ENCODE measurements around the gene U2AF2.

Gene U2AF2

DNA sequence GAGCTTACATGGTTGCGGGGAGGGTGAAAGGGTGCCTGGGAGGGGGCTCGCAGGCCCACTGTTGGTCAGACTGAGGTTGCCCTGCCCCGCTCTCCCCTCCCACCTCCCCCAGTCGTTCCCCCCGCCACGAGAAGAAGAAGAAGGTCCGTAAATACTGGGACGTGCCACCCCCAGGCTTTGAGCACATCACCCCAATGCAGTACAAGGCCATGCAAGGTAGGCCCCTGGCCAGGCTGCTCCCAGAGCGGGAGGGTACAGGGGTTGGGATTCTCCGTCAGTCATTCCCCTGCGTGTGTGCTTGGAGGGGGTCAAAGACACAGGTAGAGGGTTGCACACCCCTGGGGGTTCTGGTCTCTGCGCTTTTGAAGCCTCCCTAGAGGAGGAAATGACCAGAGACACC, 5.6 kb downstream of the U2AF2 start:
- DNase-seq = no peak

DNA sequence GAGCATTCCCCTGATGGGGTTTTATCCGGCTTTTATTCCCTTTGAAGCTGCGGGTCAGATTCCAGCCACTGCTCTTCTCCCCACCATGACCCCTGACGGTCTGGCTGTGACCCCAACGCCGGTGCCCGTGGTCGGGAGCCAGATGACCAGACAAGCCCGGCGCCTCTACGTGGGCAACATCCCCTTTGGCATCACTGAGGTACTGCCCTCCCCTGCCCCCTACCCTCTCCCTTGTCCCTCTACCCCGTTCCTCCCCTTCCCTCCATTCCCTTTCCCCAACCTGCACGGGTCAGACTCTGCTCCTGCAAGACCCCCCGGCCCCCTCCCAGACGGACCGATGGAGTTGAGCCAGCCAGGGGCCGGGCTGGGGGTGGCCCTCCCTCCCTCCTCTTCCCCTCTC, 6.2 kb downstream of the U2AF2 start:
- DNase-seq = no peak

DNA sequence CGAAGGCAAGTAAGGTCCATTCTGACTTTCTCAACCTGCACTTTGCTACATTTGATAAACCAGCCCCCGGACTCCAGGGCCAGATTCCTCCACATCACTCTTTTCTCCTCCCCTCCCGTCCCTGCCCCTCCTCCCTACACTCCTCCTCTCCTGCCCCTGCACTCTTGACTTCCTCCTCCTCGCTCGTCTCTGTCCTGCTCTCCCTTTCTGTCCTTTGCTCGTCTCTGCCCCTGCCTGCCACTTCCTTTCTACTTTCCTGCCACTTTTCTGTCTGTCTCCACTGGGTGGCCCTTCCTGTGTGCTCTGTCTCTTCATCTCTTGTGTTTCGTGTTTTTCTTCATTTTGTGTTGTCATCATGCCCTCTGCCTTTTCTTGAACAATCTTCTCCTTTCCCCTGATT, 7.0 kb downstream of the U2AF2 start:
- DNase-seq = no peak

DNA sequence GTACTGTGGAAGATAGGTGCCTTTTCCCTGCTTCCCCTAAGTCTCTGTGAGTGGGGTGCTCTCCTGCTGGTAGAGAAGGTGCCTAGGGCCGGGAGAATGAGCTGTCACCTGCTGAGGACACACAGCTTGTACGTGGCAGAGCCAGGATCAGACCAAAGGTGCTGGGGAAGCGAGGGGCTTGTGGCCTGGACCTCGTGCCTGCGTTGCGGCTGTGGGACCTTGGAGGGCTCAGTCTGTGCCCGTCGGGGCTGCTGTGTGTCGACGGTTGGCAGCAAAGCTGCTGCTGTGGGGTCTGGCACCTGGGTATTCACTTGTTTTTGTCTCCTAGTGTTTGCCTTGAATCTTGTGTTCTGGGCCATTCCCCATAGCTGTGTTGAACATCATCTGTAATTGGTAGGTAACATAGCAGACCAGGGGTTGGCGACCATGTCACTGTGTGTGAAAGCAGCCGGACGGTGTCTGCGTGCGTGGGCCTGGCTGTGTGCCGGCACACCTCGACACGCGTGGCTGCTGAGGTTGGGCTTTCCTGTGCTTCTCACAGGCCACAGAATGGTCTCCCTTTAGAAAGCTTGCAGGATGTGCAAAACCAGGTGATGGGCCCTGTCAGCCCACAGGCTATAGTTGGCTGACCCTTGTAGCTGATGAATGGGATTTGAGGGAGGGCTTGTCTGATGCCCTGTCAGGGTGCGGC, 9.2 kb downstream of the U2AF2 start:
- no peak for DNase-seq

DNA sequence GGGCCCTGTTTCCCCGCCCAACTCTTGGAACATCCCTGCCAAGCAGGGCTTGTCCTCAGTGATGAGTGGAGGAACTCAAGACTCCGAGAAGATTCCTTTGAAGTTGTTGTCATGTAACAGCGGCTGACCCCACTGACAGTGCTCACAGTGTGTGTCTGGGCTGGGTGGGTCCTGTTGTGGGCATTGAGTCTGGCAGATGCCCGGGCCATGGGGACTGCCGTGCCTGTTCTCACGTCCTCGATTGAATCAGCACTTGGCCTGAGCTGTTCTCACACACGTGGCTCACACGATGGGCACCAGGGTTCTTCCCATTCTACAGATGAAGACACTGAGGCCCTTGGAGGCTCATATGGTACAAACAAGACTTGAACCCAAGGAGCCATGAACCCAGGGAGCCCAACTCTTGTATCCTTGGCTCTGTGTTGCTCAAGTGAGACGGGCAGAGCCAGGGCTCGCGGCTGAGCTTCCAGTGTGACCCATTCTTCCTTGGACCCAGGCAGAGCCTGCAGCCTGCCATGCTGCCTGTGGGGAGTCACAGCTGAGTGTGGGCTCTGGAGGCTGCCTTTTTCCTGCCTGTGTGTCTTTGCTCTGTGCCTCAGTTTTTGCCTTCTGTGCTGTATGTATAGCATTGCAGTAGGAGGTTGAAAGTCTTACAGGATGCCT, 11.6 kb downstream of the U2AF2 start:
- DNase-seq = no peak

DNA sequence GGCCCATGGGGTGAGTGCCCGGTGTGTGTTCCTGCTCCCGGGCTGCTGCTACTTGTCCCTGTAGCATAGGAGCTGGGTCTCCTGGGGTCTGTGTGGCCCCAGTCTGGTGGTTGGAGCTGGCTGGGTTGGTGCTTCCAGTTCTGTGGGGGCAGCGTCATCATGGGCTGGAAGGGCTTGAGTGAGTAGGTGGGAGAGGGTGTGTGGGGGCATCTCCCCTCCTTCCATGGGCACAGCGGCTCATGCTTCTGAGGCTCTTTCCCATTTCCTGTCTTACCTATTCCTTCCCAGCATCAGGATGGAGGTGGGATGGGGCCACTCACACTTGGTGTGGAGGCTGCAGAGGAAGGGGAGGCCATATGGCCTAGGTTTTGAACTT, 12.2 kb downstream of the U2AF2 start:
- DNase-seq = no peak

DNA sequence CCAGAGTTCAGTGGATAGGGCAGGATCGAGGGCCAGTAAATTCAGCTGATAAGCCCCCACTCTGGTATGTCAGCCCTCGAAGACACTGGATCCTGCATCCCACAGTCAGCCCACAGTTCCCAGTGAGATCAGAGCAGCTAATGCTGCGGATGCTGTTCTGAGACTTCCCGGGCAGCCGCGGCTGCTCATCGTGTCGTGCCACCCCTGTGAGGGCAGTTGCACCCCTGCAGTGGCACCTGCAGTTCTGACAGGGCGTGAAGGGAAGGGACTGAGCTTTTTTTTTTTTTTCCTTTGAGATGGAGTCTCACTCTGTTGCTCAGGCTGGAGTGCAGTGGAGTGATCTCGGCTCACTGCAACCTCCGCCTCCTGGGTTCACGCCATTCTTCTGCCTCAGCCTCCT, 12.7 kb downstream of the U2AF2 start:
- DNase-seq = no peak

DNA sequence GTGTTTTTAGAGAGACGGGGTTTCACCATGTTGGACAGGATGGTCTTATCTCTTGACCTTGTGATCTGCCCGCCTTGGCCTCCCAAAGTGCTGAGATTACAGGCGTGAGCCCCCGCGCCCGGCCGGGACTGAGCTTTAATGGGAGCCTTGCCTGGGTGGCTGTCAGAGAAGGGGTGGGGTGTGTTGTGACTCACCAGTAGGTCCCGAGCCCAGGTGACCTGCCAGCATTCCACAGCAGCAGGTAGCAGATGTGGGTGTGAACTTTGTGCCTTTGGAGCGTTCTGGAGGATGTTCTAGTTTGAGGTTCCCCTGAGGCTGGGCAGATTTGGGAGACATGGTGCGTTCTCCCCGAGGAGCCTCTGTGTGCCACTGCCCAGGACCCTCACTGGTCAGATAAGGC, 13.1 kb downstream of the U2AF2 start:
- DNase-seq = no peak

DNA sequence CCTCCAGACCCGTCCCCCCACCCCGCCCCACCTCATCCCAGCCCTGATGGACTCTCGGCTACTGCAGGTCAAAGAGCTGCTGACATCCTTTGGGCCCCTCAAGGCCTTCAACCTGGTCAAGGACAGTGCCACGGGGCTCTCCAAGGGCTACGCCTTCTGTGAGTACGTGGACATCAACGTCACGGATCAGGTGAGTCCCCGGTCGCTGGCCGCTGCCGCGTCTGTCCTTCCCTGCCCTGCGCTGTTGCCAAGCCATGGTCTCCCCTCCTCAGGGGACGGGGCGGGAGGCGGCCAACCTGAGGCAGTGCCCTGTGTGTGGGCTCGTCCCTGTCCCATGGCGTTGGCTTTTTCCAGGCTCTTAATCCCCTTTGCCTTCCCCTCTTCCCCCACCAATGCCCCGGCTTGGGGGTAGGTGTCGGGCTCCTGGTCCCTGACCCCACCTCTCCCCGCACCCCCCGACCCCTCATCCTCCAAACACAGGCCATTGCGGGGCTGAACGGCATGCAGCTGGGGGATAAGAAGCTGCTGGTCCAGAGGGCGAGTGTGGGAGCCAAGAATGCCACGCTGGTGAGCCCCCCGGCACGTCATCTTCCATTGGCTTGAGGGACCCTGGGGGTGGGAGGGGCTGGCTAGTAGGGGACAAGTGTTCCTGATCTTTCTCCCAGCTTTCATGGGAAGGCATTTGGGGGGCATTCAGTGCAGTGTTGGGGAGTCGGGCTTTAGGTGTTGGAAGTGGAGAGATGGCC, 13.9 kb downstream of the U2AF2 start:
- DNase-seq = no peak

DNA sequence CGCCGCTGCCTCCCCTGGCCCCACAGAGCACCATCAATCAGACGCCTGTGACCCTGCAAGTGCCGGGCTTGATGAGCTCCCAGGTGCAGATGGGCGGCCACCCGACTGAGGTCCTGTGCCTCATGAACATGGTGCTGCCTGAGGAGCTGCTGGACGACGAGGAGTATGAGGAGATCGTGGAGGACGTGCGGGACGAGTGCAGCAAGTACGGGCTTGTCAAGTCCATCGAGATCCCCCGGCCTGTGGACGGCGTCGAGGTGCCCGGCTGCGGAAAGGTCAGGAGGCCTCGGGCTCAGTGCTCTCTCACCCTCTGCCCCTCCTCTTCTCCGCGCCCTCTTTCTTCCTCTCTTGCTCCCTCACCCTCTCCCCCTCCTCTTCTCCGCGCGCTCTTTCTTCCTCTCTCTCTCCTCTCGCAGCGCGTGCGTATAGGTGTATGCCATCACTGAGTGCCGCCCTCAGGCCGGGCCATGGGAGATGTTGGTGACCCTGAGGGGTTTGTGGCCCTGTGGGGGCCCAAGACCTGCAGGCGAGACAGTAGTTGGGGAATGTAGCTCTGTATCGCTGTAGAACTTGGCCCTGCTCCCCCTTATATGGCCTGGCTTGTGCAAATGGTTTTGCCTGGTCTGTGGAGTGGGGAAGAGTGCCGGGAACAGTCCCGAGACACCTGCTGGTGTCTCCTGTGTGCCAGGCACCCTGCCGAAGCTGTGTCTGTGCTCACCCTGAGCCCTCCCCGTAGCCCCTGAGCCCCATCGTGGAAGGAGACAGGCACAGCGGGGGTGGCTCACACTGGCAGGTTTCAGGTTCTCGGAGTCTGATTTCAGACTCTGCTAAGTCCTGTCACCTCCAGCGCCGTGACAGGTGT, 14.8 kb downstream of the U2AF2 start:
- DNase-seq = no peak

DNA sequence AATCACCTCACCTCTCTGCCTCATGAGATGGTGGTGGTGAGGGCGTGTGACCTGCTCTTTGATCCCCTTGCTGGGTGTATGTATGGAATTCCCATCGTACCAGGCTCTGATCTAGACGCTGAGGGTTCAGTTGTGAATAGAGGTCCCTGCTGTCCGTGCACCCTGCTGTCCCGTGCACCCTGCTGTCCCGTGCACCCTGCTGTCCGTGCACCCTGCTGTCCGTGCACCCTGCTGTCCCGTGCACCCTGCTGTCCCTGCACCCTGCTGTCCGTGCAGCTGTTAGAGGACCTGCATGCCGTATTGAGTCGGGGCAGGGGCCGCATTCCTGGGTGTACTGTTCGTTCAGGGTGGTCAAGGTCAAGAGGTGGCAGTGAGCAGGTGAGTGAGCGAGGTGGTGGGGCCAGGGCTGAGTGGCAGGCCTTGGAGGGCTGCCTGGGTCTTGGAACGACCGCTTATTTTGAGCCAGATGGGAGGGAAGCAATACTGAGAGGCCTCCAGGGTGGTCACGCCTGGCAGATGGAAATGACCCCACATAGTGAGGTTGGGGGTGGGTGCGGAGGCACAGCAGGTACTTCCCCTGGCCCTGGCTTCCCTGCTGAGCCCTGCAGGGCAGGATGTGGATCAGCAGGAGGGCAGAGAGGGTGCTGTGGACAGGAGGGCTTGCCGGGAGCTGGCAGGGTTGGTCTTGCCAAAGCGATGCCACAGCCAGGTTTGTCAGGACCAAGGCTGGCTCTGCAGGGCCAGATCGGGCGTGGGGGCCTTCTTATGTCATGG, 15.6 kb downstream of the U2AF2 start:
- no peak for DNase-seq

DNA sequence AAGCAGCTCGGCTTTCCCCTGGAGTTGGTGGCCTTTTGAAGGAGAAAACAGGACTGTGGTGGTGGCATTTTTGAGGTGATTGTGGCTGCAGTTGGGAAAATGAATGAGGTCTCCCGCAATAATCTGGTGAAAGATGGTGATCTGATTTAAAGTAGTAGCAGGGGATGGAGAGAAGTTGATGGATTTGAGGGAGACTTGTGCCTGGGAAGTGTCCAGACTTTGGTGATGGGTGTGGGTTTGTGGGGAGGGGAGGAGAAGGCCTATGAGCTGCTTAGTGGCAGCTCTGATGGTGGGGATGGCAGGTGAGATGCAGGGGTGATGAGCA, 16.2 kb downstream of the U2AF2 start:
- DNase-seq = no peak

DNA sequence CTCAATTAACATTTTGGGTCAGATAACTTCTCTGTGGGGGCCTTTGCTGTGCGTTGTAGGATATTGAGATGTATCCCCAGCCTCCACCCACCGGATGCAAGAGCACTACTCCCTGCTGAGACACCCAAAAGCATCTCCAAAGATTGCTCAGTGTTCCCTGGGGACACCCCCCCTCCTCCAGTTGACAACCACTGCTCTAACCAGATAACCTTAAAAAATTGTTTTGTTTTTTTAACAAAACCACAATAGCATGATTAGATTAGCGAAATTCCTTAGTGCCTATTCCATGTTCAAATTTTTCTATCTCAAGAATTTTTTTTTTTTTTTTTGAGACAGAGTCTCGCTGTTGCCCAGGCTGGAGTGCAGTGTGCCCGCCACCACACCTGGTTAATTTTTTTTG, 17.6 kb downstream of the U2AF2 start:
- no peak for DNase-seq

DNA sequence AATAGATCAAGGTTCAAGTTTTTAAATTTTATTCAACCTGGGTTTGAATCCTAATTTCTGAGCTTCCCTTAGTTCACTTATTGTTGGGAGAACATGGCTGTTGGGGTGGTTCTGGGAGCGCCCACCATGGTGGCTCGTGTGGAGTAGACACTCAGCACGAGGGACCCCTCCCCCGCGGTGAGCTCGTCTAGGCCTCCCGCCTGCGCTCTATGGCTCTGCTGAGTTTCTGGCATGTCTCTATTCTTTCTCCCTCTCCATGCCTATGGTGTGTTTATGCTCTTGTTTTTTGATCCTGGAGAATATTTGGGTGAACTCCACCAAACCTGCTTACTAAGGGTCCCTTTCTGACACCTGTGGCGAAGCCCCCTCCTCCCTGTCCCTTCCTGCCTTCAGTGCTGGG, 18.6 kb downstream of the U2AF2 start:
- no peak for DNase-seq

DNA sequence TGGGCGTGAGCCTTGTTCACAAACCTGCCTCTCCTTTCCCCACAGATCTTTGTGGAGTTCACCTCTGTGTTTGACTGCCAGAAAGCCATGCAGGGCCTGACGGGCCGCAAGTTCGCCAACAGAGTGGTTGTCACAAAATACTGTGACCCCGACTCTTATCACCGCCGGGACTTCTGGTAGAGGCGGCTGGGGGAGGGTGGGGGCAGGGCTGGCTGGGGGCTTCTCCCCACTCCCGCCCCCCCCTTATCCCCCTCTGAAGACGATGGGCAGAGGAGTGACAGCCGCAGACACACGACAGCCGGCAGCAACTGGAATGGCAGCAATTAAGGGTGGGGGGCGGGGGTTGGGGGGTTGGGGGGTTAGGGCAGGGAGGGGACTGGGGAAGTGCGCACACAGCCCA, 19.1 kb downstream of the U2AF2 start:
- no peak for DNase-seq

DNA sequence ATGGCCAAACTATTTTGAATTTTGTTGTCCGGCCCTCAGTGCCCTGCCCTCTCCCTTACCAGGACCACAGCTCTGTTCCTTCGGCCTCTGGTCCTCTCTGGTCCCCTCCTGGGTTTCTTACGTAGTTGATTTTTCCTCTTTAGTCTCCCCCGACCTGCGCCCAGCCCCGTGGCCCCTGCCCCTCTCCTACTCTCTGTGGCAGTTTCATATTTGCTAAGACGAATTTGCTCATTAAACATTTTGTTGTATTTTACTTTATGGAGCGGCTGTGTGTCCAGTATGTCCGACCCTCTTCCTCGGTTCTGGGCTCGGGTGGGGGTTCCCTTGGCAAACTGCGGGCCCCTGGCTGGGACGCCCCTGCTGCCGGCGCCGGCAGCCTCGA, 19.6 kb downstream of the U2AF2 start:
- DNase-seq = no peak

DNA sequence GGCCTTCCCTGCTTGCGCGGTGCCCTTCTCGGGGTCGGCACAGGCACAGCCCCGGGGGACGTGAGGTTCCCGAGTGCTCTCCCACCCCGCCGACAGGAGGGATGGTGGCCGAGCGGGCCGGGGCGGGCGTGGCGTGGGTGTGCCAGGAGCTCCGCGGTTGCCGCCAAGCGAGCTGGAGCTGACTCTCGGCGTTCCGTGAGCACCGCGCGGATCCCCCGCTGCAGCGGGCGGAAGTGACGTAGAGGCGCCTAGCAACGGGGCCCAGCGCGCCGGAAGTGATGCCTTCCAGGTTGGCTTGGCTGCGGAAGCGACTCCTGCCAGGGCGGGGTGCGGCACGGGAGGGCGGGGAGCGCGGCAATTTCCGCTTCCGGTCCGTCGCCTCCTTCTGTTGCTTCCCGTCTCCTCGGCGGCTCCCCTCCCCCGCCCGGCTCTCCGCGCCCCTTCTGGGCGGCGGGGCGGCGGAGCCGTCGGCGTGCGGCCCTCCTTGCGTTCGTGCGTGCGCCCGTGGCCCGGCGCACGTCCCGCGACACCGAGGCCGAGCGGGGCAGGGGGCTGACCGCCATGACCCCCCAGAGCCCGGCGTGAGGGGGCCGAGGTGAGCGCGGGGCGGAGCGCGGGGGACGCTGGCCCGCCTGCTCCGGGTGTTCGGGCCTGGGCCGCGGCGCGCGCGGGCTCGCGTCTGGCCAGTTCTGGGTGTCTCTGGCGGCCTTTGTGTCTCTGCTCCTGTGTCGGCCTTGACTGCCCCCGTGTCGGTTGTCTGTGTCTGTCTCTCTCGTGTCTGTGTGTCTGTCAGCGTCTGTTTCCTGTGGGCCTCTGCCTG, 20.2 kb downstream of the U2AF2 start, which contains the start of gene EPN1:
Gene EPN1, plus strand, starts transcription at position 386 of the 820 bp plus-strand sequence. CDS start 3,402 bp downstream, outside the sequence.
- peak; percentile 93 for DNase-seq

DNA sequence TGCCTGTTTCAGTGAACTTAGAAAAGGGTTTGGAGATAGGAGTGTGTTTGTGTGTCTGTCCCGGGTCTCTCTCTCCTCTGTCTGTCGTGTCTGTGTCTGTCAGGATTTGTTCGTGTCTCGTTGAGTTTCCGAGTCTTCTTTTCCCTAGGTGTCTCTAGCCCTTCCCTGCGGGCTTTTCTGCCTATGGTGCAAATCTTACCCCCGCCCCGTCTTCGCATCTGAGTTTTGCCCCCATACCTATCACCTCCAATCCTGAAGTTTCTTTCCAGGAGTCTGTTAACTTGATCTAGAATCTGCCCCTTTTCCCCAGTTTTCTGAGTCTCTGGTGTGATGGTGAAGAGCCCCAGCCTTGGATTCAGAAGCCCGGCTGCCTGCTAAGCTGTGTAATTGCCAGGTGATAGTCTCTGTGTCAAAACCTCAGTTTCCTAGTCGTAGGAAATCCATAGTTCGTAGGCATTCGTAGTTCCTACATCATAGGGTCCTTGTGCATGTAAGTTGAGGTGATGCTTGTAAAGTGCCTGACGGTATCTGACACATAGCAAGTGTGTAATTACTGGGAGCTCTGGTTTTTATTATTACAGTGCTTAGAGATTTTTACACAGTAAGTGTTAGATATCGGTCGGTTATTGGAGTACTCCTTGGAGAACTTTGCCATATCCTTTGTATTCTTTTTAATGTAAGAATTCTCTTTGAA, 21.0 kb downstream of the U2AF2 start:
- no peak for DNase-seq

DNA sequence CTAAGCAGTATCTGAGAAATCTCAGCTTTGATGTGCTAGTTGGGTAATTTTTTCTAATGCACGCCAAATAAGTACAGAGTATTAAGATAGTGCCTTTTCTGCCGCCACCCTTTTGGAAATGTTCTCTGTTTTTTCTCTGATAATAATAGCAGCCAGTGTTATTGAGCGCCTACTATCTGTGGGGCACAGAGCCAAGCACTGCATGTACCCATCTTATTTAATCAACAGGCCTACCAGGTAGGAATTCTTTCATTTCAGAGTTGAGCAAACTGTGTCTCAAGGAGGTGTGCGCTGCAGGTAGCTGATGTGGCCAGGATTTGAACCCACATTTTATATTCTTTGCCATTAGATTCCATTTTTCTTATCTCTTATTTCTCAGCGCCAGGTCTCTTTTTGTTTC, 21.5 kb downstream of the U2AF2 start:
- DNase-seq = no peak

DNA sequence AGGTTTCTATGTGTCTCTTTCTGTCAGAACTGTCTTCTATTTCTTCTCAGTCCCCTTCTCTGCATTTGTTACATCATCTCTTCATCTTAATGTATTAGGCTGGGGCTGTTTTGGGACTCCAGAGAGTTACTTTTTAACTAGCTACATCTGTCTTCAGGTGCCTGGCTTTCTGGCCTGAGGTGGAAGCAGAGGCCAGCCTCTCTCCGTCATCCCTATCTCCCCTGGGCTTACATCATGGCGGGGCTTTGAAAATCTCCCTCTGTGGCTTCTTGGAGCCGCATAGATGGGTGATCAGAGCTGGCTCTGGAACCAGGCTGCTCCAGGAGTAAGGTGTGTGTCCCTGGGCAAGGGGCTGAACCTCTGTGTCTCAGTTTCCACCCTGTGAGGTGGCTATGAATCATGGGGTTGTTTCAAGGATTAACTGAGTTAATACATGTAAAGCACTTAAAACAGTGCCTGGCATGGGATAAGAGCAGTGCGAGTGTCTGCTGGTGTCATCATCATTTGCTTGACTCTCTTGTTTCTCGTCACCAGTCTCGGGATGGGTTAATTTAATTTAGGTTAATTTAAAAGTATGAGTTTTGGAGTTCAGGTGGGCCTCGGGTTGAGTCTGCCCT, 22.2 kb downstream of the U2AF2 start:
- no peak for DNase-seq
